ENCODE results near the gene WDR33. TPM values are rescaled to one million over a fixed set of nuclear protein-coding genes. Genes with fewer than 3 reads are reported as not detected.

WDR33 gene
- total and polyA plus RNA-seq, 9 donors: 25.6 to 36.4 (median 28.9) TPM

DNA sequence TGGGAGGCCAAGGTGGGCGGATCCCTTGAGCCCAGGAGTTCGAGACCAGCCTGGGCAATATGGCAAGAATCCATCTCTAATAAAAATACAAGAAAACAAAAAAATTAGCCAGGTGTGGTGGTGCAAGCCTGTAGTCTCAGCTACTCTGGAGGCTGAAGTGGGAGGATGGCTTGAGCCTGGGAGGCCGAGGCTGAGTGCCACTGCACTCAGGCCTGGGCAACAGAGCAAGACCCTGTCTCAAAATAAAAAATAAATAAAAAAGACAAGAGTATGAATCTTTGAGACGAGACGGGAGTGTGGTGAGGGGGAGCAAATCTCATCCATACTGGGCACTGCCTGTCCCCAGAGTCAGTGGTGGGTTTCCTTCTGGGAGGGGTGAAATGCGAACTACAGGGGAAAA is 152.8 kb downstream of the WDR33 start:
- Histone ChIP-seq H3K4me1 (ENCODE audit: control insufficient read depth, insufficient read depth, low read length) (peaks cover 37% of the 10 kb centered on the region), H3K4me3 (ENCODE audit: low read length) (no peak overlapping the region), H3K9me3 (replicated peaks; ENCODE audit: control insufficient read depth, low read depth, low read length) (no peaks in the 10 kb centered on the region), H3K27me3 (ENCODE audit: control insufficient read depth, insufficient read depth, low read length) (peaks cover 3% of the 10 kb centered on the region), H3K27ac (ENCODE audit: low read length) (no peak overlapping the region), H3K36me3 (ENCODE audit: control insufficient read depth, insufficient read depth, low read length) (peaks cover 3% of the 10 kb centered on the region)
- DNase-seq: no peak
- WGBS (ENCODE audit: insufficient coverage): 100% methylated on average over 1 of the region's 6 CpGs

DNA sequence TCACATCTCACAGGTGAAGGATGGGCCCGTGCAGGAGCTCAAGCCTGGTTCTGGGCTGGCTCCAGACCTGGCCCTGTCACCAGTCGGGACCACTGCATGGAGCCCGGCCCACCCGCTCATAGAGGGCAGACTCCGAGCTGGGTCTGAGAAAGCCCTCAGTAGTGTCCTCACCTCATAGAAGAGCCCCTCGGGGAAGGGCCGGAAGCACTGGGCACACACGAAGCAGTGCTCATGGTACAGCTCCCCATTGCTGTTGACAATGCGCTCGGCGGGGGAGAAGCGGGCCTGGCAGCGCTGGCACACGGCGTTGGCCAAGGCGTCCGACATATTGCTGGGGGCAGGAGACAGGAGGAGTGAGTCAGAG is 153.8 kb downstream of the WDR33 start:
- Histone ChIP-seq H3K27ac (ENCODE audit: low read length) (no peak overlapping the region), H3K4me3 (ENCODE audit: low read length) (no peak overlapping the region), H3K9me3 (replicated peaks; ENCODE audit: control insufficient read depth, low read depth, low read length) (no peaks in the 10 kb centered on the region), H3K27me3 (ENCODE audit: control insufficient read depth, insufficient read depth, low read length) (no peaks in the 10 kb centered on the region), H3K36me3 (ENCODE audit: control insufficient read depth, insufficient read depth, low read length) (peaks cover 7% of the 10 kb centered on the region), H3K4me1 (ENCODE audit: control insufficient read depth, insufficient read depth, low read length) (peaks cover 41% of the 10 kb centered on the region)
- DNase-seq: no peak
- 95% methylated on average over 17 of the region's 17 CpGs for WGBS (ENCODE audit: insufficient coverage)

DNA sequence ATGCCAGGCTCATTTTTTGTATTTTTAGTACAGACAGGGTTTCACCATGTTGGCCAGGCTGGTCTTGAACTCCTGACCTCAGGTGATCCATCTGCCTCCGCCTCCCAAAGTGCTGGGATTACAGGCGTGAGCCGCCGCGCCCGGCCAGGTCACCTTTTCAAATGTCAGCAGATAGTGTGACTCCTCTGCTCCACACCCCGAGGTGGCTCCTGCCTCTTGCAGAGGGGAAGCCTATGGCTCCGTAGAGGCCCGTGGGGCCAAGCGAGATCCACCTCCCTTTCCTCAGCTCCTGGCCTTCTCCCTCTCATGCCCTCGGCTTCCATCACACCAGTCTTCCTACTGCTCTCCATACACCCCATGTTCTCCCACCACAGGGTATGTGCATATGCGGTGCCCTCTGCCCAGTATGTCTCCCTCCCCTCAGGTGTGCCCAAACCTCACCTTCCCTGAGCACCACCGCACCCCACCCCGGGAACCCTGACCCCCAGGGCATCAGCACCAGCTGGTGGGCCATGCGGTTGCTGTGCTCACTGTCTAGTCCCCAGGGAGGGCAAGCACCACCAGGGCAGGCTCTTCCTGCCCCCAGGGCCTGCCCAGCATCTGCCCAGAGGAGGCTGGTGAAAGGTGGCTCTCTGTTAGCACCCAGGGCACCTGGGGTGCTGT is 154.3 kb downstream of the WDR33 start:
- no peak overlapping the region for H3K4me3 ChIP-seq (ENCODE audit: low read length)
- peaks cover 7% of the 10 kb centered on the region for H3K36me3 ChIP-seq (ENCODE audit: control insufficient read depth, insufficient read depth, low read length)
- H3K4me1 ChIP-seq (ENCODE audit: control insufficient read depth, insufficient read depth, low read length): peaks cover 41% of the 10 kb centered on the region
- no peak for DNase-seq
- no peaks in the 10 kb centered on the region for H3K9me3 ChIP-seq (replicated peaks; ENCODE audit: control insufficient read depth, low read depth, low read length)
- WGBS (ENCODE audit: insufficient coverage): 93% methylated on average over 15 of the region's 15 CpGs
- H3K27me3 ChIP-seq (ENCODE audit: control insufficient read depth, insufficient read depth, low read length): no peaks in the 10 kb centered on the region
- no peak overlapping the region for H3K27ac ChIP-seq (ENCODE audit: low read length)

DNA sequence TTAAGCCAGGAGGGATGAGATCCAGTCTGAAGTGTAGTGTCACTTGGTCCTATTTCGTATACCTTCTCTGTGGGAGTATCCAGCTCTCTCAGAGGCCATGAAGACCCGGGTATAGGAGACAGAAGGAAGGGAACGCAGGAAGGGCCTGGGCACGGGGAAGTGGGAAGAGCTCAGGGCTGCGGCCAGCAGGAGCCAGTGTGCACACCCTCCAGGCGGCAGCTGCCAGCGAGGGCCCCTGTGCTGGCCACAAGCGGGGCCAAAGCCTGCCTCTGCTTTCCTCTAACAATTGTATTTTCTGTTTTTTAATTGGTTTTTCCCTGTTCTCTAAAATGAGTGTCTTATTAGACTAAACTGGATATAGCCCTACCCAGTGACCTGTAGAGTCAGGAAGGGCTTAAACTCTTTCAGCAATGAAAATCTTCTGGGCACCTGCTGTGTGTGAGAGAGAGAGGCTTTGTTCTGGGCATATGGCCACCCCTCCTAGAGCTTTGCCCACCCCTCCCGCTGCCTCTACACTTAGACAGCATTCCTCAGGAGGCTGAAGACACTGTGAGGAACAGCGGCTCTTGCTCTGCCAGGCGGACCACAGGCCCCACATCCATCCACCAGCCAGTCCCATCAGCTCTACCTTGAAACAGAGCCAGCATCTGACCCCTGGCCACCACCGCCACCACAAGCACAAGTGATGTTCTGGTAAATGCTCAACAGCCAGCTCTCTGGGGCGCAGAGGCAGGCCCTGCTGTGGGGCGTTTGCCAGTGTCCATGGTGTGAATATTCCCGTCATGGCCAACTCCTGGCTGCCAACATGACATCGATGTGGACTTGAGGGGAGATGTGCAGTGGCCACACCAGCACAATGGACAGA is 155.5 kb downstream of the WDR33 start:
- Histone ChIP-seq H3K4me1 (ENCODE audit: control insufficient read depth, insufficient read depth, low read length) (peaks cover 37% of the 10 kb centered on the region), H3K9me3 (replicated peaks; ENCODE audit: control insufficient read depth, low read depth, low read length) (no peaks in the 10 kb centered on the region), H3K27ac (ENCODE audit: low read length) (no peak overlapping the region), H3K36me3 (ENCODE audit: control insufficient read depth, insufficient read depth, low read length) (peaks cover 6% of the 10 kb centered on the region), H3K4me3 (ENCODE audit: low read length) (no peak overlapping the region), H3K27me3 (ENCODE audit: control insufficient read depth, insufficient read depth, low read length) (no peaks in the 10 kb centered on the region)
- no peak for DNase-seq
- 70% methylated on average over 11 of the region's 16 CpGs for WGBS (ENCODE audit: insufficient coverage)

DNA sequence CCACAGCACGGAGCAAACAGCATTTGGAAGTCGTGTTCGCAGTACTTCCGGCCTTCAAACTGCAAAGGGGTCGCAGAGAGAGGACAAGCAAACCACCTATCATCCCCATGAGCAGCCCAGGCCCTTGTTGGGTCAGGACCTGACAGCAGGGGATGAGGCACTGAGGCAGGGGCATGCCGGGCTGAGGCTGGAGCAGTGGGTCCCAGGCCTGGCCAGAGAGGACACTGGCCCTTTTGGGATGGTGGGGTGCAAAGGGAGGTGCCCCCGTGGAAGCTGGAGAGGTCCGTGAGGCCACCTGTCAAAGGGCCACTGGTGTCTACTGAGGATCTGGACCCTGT is 156.2 kb downstream of the WDR33 start:
- WGBS (ENCODE audit: insufficient coverage): 88% methylated on average over 7 of the region's 8 CpGs
- no peaks in the 10 kb centered on the region for H3K9me3 ChIP-seq (replicated peaks; ENCODE audit: control insufficient read depth, low read depth, low read length)
- H3K36me3 ChIP-seq (ENCODE audit: control insufficient read depth, insufficient read depth, low read length): peaks cover 5% of the 10 kb centered on the region
- no peaks in the 10 kb centered on the region for H3K27me3 ChIP-seq (ENCODE audit: control insufficient read depth, insufficient read depth, low read length)
- H3K27ac ChIP-seq (ENCODE audit: low read length): no peak overlapping the region
- peaks cover 43% of the 10 kb centered on the region for H3K4me1 ChIP-seq (ENCODE audit: control insufficient read depth, insufficient read depth, low read length)
- H3K4me3 ChIP-seq (ENCODE audit: low read length): no peak overlapping the region
- no peak for DNase-seq

DNA sequence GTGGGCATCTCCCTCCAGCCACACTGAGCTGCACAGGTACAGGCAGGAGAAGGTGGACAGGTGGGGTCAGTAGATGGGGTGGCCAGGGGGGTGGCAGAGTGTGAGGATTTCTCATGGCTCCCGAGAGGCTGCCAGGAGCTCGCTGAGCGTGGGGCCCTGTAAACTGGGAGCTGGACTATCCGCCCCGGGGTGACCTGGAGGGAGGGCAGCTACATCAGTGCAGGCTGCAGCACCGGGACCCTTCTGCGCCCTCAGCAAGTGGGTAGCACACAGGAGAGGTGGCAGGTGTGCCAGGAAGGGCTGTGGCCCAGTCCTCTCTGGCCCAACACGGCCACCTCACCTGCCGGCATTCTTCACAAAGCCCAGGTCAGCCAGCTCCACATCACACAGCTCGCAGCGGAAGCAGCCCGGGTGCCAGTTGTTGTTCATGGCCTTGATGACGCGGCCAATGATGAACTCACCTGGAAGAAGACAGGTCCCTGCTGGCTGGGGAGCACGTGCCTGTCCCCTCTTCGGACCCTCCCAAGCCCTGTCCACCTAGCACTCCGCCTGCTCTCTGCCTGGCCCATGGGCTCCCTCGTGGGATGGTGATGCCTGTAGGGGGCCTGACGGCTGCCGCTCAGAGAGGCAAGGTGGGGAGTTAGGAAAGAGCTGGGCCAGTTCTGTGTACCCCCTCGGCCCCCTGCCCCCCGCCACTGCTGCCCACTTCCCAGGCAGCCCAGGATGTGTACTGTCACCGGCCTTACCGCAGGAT is 156.7 kb downstream of the WDR33 start:
- Histone ChIP-seq H3K27me3 (ENCODE audit: control insufficient read depth, insufficient read depth, low read length) (no peaks in the 10 kb centered on the region), H3K9me3 (replicated peaks; ENCODE audit: control insufficient read depth, low read depth, low read length) (no peaks in the 10 kb centered on the region), H3K4me3 (ENCODE audit: low read length) (no peak overlapping the region), H3K27ac (ENCODE audit: low read length) (no peak overlapping the region), H3K36me3 (ENCODE audit: control insufficient read depth, insufficient read depth, low read length) (peaks cover 5% of the 10 kb centered on the region), H3K4me1 (ENCODE audit: control insufficient read depth, insufficient read depth, low read length) (peaks cover 43% of the 10 kb centered on the region)
- WGBS (ENCODE audit: insufficient coverage): 96% methylated on average over 17 of the region's 24 CpGs
- no peak for DNase-seq

DNA sequence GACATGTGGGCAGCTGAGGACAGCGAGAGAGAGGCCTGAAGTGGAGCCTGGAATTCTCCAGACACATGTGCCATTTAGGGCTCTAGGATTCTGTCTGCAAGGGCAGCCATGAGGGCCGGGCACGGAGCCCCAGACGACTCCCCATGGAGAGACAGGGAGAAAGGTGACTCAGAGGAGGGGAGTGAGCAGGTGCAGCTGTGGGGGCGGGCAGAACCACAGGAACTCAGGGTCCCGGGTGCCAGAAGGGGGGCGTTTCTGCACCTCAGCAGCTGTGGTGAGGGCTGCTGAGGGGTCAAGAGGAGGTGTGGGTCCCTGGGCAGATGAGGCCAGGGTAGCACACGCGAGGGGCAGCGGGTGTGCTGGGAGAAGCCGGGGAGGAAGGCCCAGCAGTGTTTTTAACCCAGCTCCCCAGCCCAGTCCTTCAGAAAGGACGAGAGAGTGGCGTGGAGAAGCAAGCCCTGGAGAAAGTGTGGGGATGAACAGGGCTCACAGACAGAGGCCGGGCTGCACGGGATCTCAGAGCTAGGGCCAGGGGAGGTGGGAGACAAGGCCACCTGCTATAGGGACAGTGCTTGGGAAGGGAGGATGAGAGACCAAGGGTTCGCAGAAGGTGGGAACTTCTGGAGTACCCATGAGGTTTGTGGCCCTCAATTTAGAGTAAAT is 157.4 kb downstream of the WDR33 start:
- Histone ChIP-seq H3K9me3 (replicated peaks; ENCODE audit: control insufficient read depth, low read depth, low read length) (no peaks in the 10 kb centered on the region), H3K27me3 (ENCODE audit: control insufficient read depth, insufficient read depth, low read length) (no peaks in the 10 kb centered on the region), H3K36me3 (ENCODE audit: control insufficient read depth, insufficient read depth, low read length) (peaks cover 5% of the 10 kb centered on the region), H3K4me1 (ENCODE audit: control insufficient read depth, insufficient read depth, low read length) (peaks cover 41% of the 10 kb centered on the region), H3K27ac (ENCODE audit: low read length) (no peak overlapping the region), H3K4me3 (ENCODE audit: low read length) (no peak overlapping the region)
- DNase-seq: no peak
- 69% methylated on average over 15 of the region's 16 CpGs for WGBS (ENCODE audit: insufficient coverage)

DNA sequence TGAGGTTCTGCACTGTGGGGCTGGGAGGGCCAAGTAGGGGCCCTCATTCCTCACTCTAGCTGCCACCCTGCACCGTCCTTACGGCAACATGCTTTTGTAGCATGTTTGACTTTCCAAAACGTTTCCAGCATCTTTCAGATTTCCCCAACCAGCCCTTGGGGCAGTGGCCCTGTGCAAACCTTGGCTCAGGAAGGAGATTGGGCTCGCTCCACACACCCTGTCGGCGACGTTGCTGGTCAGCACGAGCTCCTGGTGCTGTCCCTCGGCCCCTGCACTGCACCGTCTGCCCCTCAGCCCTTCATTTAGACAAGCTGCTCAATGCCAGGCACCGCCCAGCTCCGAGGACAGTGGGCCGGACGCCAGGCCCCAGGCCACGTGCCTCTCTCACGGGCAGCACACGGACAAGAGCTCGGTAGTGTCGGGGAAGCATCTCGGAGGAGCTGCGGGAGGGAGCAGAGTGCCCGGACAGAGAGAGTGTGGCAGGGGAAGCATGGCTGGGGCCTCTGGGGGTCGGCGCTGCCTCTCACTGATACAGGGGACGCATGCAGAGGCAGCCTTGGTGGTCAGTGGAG is 158.1 kb downstream of the WDR33 start:
- peaks cover 5% of the 10 kb centered on the region for H3K36me3 ChIP-seq (ENCODE audit: control insufficient read depth, insufficient read depth, low read length)
- 65% methylated on average over 20 of the region's 25 CpGs for WGBS (ENCODE audit: insufficient coverage)
- H3K27me3 ChIP-seq (ENCODE audit: control insufficient read depth, insufficient read depth, low read length): no peaks in the 10 kb centered on the region
- peaks cover 41% of the 10 kb centered on the region for H3K4me1 ChIP-seq (ENCODE audit: control insufficient read depth, insufficient read depth, low read length)
- peak overlapping the region; percentile 67 for H3K27ac ChIP-seq (ENCODE audit: low read length)
- DNase-seq: no peak
- no peaks in the 10 kb centered on the region for H3K9me3 ChIP-seq (replicated peaks; ENCODE audit: control insufficient read depth, low read depth, low read length)
- H3K4me3 ChIP-seq (ENCODE audit: low read length): no peak overlapping the region

DNA sequence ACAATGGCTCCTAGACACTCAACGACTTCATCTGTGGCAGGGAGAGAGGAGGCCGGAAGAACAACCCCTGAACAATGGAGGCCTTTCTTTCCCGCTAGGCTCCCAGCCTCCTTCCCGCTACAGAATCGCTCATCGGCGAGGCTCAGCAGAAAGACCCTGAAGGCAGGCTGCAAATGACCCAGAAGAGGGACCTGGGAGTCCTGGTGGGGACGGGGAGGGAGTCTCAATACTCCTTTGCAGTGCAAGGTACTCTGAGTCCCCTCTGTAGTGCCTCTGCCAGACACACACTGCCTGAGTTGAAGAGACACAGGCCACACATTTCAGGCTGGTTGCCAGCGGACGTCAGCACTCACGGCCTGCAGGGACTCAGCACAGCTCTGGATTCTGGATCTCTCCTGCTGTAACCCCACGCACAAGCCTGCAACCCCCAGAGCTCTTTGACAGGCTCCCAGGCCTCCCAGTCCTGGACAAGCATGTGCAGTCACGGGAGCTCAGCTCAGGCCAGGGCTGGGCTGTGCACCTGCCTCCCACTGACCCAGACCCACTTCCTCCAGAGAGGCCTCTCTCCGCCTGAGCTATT is 158.9 kb downstream of the WDR33 start:
- peaks cover 5% of the 10 kb centered on the region for H3K36me3 ChIP-seq (ENCODE audit: control insufficient read depth, insufficient read depth, low read length)
- H3K4me1 ChIP-seq (ENCODE audit: control insufficient read depth, insufficient read depth, low read length): peaks cover 43% of the 10 kb centered on the region
- no peaks in the 10 kb centered on the region for H3K9me3 ChIP-seq (replicated peaks; ENCODE audit: control insufficient read depth, low read depth, low read length)
- peak; percentile 84 for DNase-seq
- peak overlapping the region; percentile 67 for H3K27ac ChIP-seq (ENCODE audit: low read length)
- no peak overlapping the region for H3K4me3 ChIP-seq (ENCODE audit: low read length)
- no peaks in the 10 kb centered on the region for H3K27me3 ChIP-seq (ENCODE audit: control insufficient read depth, insufficient read depth, low read length)
- 42% methylated on average over 9 of the region's 14 CpGs for WGBS (ENCODE audit: insufficient coverage)
